ENCODE results near the gene MAGI3.
A peak's percentile ranks its signal among the peaks of the same experiment; 100 is the strongest.

The MAGI3 gene

GRCh38 chr1:113648478-113648877 is 258.2 kb downstream of the MAGI3 start:
- DNase-seq (ENCODE audit: low read depth): no peak
- TF ChIP-seq CTCF (conservative IDR thresholded peaks at IDR 0.05; ENCODE audit: low read depth, low read length): no peak
- no peak overlapping the region for H3K4me3 ChIP-seq (ENCODE audit: low read depth, low read length)

- peak; percentile 28 for DNase-seq (ENCODE audit: low read depth)
- H3K4me3 ChIP-seq (ENCODE audit: low read depth, low read length): no peak overlapping the region
- TF ChIP-seq CTCF (conservative IDR thresholded peaks at IDR 0.05; ENCODE audit: low read depth, low read length): no peak
These were observed 262.5 kb downstream of the MAGI3 start for GRCh38 chr1:113652771-113653170.

GRCh38 chr1:113653741-113654140 is 263.4 kb downstream of the MAGI3 start:
- DNase-seq (ENCODE audit: low read depth): no peak
- no peak for TF ChIP-seq CTCF (conservative IDR thresholded peaks at IDR 0.05; ENCODE audit: low read depth, low read length)
- no peak overlapping the region for H3K4me3 ChIP-seq (ENCODE audit: low read depth, low read length)

GRCh38 chr1:113654883-113655282 is 264.6 kb downstream of the MAGI3 start:
- TF ChIP-seq CTCF (conservative IDR thresholded peaks at IDR 0.05; ENCODE audit: low read depth, low read length): no peak
- H3K4me3 ChIP-seq (ENCODE audit: low read depth, low read length): no peak overlapping the region
- DNase-seq (ENCODE audit: low read depth): no peak

- no peak for TF ChIP-seq CTCF (conservative IDR thresholded peaks at IDR 0.05; ENCODE audit: low read depth, low read length)
- no peak for DNase-seq (ENCODE audit: low read depth)
These were observed 266.8 kb downstream of the MAGI3 start for GRCh38 chr1:113657126-113657525.

GRCh38 chr1:113657556-113658063 is 267.3 kb downstream of the MAGI3 start:
- TF ChIP-seq CTCF (conservative IDR thresholded peaks at IDR 0.05; ENCODE audit: low read depth, low read length): no peak
- no peak for DNase-seq (ENCODE audit: low read depth)

More at GRCh38 chr1:113657126-113657525, 266.8 kb downstream of the MAGI3 start:
- no peak overlapping the region for H3K4me3 ChIP-seq (ENCODE audit: low read depth, low read length)

GRCh38 chr1:113659035-113659434 is 268.7 kb downstream of the MAGI3 start:
- DNase-seq (ENCODE audit: low read depth): no peak

More at GRCh38 chr1:113657556-113658063, 267.3 kb downstream of the MAGI3 start:
- no peak overlapping the region for H3K4me3 ChIP-seq (ENCODE audit: low read depth, low read length)

More at GRCh38 chr1:113659035-113659434, 268.7 kb downstream of the MAGI3 start:
- no peak overlapping the region for H3K4me3 ChIP-seq (ENCODE audit: low read depth, low read length)
- no peak for TF ChIP-seq CTCF (conservative IDR thresholded peaks at IDR 0.05; ENCODE audit: low read depth, low read length)
